GM12864 (cell line): Measurements from ENCODE around the gene EXD2.
"Not testable (repeated sequence)": the region's sequence is repeated elsewhere in the genome, so short reads cannot be mapped to it uniquely, and the experiment has no call there.

ENCODE experiments used
- DNase-seq: peaks from one replicate; pipeline ENCODE4 v3.0.0-alpha.2; 2011; ENCODE audit warnings: low read depth
- H3K4me3 ChIP-seq: 2 replicates; pipeline ENCODE4 v1.5.1; 2011; ENCODE audit warnings: mild to moderate bottlenecking, low read depth, low read length, control low read depth
- TF ChIP-seq, protein P1 (sequence below): IDR thresholded peaks from 2 replicates; pipeline ENCODE4 v1.5.1; 2011; ENCODE audit warnings: low read depth, mild to moderate bottlenecking, moderate library complexity, low read length, control low read depth, inconsistent platforms; ENCODE audit errors: missing control alignments

The EXD2 gene

DNA sequence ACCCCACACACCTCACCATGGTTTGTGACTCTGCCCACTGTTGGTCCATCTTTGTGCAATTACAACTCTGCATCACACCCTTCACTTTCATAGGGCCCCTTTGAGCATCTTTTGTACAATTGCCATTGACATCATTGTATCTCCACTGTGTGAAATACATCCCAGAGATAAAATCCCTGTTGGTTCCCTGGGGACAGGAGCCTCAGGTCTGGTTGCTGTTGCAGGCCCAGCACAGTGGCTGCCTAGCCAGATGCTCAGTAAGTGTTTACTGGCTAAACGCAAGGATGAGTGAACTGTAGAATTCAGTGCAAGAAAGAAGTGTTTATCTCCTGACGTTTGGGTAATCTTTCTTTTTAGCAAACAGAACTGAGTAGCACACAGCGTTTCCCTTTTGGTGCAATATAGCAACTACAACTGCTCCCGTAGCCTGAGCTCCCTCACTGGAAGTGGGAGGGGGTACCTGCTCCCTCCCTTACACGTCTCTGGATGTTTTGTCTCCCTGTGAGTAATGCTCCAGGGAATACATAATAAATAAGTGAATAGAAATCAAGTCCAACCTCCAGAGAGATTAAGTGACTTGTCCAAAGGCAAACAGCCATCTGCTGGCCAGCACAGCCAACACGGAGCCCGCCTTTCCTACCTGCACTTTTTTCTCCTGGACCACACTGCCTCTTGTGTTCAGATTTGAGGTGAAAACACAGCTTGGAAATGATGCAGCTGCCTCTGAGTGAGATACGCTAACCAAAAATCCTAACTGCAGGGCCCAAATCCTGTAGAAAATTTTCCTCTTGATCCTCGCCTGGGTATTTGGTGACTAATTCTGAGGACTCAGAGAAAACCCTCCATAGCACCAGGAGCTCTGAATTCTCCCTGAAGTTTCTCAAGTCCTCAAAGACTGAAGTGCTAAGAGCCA is 96.1 kb downstream of the EXD2 start:
- DNase-seq: no peak
- TF ChIP-seq, protein P1, sequence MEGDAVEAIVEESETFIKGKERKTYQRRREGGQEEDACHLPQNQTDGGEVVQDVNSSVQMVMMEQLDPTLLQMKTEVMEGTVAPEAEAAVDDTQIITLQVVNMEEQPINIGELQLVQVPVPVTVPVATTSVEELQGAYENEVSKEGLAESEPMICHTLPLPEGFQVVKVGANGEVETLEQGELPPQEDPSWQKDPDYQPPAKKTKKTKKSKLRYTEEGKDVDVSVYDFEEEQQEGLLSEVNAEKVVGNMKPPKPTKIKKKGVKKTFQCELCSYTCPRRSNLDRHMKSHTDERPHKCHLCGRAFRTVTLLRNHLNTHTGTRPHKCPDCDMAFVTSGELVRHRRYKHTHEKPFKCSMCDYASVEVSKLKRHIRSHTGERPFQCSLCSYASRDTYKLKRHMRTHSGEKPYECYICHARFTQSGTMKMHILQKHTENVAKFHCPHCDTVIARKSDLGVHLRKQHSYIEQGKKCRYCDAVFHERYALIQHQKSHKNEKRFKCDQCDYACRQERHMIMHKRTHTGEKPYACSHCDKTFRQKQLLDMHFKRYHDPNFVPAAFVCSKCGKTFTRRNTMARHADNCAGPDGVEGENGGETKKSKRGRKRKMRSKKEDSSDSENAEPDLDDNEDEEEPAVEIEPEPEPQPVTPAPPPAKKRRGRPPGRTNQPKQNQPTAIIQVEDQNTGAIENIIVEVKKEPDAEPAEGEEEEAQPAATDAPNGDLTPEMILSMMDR: no peak
- no peak overlapping the region for H3K4me3 ChIP-seq

DNA sequence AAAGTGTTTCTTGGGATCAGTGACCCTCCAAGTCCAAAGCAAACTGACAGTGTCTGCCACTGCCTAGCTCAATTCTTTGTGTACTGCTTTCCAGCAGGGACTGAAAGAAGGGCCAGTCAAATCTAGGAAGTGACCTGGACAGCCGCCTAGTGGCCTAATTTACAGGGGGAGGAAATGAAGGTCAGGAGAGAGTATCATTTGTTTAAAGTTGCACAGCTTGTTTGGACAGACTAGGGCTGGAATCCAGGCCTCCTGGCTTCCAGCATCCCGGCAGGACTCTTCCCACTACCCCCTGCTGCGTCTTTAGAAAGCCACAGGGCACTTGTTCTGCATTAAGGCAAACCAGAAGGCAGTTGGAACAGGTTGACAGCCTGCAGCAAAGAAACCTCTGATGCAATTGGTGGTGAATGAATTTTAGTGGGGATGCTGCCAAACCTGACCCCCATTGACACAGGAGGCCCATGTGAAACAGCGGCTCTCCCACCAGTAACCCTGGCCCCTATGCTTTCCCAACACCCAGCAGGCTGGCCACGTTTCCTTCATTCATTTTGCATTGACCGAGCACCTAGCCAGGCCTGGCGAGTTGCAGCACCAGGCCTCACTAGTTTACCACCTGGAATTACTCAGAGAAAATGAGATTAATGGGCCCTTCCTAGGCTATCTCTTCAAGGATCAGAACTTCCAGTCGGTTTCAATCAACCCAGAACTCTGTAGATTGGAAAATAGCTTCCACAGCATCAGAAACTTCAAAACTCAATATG is 96.9 kb downstream of the EXD2 start:
- no peak overlapping the region for H3K4me3 ChIP-seq
- TF ChIP-seq, protein P1: peak; percentile 16
- no peak for DNase-seq

DNA sequence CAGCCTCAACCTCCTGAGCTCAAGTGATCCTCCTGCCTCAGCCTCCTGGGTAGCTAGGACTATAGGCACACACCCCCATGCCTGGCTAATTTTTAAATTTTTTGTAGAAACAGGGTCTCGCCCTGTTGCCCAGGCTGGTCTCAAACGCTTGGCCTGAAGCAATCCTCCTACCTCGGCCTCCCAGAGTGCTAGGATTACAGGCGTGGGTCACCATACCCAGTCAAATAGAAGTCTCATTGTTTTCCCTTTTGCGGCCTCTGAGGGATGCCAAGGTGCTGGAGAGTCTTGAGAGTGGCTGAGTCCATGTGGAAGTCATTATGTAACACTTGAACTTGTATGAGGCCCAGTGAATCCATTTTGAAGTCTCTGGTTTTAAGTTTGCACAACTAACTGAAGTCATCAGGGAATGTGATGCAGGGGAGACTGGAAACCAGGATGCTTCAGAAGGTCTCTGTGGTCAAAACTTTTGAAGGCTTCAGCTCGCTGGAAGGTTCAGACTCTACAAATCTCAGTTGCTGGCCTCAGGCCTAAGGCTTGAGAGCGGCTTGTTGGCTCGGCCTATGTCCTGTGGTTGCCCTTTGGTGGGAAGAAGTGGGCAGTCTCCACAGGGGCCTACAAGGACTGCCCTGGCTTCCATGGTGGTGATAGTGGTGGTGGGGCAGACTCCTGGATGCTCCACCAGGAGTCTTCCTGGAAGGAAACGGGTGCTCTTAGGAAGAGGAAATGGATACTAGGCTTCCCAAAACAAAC is 97.8 kb downstream of the EXD2 start:
- TF ChIP-seq, protein P1: no peak
- H3K4me3 ChIP-seq: no peak overlapping the region
- no peak for DNase-seq

DNA sequence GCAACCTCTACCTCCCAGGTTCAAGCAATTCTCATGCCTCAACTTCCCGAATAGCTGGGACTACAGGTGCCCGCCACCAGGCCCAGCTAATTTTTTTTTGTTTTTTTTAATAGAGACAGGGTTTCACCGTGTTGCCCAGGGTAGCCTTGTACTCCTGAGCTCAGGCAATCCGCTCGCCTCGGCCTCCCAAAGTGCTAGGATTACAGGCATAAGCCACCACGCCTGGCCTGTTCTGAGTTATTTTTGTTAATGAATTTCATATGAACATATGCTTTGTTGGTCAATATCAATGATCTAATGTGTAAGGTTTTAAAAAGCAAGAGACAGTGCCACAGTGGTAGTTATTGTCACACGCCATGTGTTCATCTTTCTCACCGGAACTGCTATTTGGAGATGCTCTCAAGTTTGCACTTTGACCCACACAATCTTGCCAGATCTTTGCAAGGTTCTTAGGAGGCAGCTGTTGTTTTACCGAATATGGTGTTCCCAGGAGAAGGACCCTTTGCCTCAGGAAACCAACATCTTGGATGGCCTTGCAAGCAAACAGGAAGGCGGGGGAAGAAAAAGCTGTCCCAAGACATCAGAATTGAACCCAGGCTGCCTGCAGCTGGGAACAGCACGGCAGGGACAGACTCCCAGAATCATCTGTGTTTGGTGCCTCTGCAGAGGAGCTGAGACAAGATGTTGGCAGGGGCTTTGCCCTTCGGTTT is 98.7 kb downstream of the EXD2 start:
- no peak overlapping the region for H3K4me3 ChIP-seq
- TF ChIP-seq, protein P1: no peak

GRCh38 chr14:69290881-69291280 is 99.6 kb downstream of the EXD2 start:
- DNase-seq, H3K4me3 ChIP-seq: not testable (repeated sequence)

More for the DNA sequence above, 98.7 kb downstream of the EXD2 start:
- DNase-seq: no peak

DNA sequence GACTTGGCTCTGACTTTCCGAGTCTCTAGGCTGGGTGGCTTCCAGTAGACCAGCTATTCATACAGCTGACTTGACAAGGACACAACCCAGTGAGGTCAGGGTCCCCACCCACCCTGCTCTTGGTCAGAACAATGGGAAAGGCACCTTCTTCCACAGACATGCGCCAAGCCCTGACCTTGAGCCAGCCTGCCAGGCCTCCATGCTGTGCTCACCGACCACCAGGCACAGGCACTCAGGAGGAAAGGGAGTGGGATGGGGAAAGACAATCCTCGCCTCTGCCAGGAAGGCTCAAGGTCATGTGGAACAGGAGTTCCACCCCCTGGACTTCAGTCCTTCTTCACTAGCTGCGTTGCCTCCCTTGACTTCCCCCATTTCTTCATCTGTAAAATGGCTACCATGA is 100.1 kb downstream of the EXD2 start:
- no peak for DNase-seq
- H3K4me3 ChIP-seq: no peak overlapping the region
- TF ChIP-seq, protein P1: no peak
